ENCODE results near the gene LMX1B.

Gene LMX1B

DNA sequence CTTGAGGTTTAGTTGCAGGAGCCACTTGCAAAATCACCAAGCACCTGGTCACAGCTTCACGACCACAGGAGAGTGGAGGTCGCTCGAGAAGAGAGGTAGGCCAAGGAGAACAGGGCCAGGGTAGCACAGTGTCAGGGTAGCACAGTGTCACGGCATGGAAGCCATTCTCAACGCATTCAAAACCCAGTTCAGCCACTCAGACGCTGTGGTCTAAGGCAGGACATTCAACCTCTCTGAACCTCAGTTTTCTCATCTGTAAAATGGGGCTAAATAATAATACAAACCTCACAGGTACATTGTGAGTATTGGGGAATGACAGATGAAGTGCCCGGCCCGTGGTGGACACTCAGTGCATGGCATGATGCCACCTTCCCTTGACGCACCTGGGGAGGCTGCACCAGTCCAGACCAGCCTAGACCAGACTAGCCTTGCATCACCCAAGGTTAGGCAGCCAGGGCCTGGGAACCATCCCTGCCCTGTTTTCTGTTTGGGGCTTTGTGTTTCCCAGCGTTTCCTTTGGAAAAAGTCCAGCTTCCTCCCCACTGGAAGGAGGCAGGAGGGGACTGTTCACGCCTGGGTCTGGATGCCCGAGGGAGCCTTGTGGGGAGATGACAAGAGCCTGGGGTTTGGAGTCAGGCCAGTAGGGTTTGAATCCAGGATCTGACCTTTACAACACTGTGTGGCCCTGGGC is 7.8 kb upstream of the LMX1B start:
- DNase-seq, result no peak

DNA sequence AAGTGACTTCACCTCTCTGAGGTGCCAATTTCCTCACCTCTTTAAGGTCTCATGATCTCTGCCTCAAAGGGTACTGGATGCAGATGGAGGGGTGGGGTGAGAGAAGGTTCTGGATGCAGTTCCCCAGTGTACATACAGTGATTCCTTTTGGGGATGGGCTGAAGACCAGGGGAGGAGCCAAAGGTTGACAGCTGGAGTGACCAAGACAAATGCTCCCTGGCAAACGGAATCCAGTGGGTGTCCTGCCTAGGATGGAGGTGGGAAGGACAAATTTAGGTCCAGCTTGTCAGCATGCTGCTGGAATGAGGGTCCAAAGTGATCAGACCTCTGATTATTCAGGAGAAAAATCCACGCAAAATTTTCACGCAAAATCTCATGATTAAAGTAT is 7.3 kb upstream of the LMX1B start:
- DNase-seq, result no peak

DNA sequence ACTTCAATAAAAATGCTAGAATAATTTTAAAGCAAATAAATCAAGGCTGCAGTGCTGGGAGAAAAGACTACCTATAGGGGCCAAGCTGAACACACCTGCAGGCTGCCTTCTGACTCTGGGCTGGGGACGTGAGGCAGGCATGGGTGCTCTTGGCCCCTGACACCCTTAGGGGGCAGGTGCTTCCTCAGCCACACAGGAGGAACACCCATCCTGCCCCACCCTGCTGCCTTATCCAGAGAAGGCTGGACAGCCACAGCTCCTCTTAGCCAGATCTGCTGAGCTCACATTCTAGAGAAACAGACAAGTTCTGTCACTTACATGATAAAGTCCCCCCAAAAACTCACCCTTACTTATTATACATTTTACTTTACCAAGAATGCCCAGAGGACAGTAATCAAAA is 6.6 kb upstream of the LMX1B start:
- DNase-seq, result no peak

DNA sequence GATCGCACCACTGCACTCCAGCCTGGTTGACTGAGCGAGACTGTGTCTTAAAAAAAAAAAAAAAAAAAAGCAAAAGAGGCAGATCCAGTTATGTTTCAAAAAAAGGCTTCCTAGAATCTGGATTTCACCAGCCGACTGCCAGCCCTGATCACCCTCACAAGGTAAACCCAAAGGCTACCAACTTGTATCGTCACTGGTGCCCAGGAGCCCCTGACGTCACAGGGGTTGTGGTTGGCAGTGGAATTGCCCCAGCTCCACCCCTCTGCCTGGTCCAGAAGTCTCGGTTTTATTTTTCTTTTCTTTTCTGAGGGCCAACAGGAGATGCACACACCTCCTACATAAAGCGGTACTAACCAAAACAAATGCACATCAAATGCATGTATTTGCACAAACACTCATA is 6.0 kb upstream of the LMX1B start:
- DNase-seq, result no peak

DNA sequence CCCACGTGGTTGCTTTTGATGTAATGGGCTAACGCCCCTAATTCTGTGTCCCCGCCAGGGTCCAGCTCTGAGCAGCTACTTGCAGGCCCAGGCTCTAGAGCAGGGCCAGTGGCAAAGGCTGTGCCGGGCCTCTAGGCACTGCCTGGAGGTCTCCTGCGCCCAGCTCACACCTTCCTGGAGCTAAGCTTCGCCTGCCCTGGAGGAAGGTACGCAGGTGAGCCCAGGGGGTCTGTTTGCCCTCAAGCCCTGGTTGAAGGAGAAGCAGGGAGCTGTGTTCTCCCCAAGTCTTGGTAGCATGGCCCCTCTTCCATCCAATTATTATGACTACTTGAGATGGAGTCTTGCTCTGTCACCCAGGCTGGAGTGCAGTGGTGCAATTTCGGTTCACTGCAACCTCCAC is 5.2 kb upstream of the LMX1B start:
- no peak for DNase-seq

DNA sequence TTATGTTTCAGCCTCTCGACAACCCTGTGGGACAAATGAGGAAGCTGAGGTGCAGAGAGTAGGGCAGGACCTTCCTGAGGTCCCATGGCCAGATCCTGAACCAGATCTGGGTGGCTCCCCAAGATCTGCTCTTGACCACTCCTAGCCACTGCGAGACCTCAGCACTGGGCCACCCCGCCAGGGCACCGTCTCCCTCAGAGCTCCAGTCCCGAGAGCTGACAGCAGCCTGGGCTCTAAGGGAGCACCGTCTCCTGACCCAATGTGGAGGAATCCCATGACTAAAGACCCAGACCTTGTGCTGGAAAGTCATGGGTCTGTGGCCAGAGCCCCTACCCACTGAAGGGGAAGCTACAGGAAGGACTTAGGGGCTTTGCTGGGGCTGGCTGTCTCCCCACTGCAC is 4.5 kb upstream of the LMX1B start:
- no peak for DNase-seq

DNA sequence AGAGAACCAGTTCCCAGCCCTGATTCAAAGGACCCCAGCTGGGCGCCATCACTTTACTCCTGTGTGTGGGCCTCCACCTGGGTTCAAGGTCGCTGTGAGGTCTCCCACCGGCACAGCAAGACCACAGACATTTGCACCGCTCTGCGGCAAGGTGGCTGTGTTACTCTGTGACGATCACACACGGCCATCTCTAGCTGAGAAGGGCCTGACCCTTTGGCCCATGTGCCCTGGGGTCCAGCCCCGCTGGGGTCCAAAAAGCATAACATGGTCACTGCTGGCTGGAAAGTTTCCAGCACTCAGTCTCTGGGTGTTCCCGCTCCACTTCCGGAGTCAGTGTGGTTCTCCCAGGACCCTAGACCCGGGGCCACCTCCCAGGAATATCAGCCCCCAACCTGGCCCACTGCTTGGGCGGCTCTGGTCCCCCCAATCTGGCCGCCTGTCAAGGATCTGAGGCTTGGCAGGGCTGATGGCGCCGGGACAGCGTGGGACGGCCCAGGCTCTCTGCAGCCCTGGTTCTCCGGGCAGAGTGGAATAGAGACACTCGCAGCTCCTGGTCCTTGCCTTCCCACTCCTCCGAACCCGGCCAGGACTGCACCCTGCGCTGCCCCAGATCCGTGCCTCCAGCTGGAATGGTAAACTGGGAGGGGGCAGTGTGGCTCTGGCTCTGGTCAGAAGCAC is 3.9 kb upstream of the LMX1B start:
- DNase-seq, result no peak

DNA sequence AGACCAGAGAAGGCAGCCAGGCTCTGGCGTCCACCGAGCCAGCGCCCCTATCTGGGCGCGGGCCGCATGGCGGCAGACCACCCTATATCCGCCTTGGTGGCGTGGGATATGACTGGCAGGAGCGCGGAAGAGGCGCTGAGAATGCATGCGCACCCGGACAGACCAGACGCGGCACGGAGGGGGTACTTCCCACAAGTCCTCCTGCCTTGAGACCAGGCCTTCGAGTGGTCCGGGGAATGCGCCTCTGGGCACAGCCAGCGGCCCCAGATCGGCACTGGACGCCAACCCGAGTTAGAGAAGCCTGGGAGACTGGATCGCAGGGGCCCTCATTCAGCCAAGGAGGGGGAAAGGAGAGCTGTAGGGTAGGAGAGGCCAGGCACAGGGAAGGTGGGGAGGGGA is 2.5 kb upstream of the LMX1B start:
- no peak for DNase-seq

DNA sequence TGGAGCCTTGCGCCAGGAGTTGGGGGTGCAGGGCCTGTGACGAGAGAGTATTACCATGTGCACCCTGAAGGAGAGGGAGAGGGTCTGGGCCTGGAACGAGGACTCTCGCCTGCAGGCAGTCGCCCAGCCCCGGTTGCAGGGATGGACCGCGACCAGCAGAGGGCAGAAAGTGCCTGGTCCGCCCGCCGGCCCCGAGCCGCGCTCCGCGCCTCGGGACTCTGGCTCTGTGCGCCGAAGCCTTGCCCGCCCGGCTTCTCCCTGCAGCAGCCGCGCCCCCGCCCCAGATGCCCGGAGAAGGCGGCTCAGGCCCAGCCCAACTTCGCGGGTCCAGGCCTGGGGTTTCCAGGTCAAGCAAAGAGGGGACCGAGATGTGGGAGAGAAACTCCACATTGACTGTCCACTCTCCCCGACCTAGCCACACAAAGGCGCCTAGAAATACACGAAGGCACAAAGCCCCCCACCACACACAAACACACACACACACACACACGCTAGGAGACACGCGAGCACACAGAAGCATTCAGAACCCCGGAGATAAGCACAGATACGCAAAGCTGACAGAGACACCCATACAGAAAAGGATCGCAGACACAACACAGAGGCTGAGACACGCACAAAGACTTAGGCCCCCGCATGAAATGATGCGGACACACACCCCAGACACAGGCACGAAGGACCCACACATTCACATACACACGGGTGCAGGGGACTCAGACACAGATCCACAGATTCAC is 2.0 kb upstream of the LMX1B start:
- peak; percentile 49 for DNase-seq

DNA sequence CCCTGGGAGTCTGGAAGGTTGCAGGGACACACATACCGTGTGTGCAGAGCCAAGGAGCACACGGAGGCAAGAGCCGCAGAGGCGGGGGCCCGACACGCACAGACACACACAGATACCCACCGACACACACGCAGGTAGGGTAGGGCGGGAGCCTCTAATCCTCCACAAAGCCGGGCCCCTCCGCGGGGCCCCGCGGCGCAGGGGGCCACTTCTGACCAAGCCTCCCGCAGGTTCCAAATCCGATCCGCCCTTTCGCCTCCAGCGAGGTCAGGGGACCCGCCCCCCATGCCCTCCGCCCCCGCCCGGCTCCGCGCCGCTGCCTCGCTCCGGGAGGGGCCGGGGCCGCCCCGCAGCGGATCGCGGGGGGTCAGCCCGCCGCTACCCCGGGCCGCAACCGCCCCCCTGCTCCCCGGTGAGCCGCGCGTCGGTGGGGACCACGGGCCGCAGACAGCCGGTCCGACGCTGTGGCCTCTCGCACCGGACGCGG is 1.4 kb upstream of the LMX1B start:
- no peak for DNase-seq

DNA sequence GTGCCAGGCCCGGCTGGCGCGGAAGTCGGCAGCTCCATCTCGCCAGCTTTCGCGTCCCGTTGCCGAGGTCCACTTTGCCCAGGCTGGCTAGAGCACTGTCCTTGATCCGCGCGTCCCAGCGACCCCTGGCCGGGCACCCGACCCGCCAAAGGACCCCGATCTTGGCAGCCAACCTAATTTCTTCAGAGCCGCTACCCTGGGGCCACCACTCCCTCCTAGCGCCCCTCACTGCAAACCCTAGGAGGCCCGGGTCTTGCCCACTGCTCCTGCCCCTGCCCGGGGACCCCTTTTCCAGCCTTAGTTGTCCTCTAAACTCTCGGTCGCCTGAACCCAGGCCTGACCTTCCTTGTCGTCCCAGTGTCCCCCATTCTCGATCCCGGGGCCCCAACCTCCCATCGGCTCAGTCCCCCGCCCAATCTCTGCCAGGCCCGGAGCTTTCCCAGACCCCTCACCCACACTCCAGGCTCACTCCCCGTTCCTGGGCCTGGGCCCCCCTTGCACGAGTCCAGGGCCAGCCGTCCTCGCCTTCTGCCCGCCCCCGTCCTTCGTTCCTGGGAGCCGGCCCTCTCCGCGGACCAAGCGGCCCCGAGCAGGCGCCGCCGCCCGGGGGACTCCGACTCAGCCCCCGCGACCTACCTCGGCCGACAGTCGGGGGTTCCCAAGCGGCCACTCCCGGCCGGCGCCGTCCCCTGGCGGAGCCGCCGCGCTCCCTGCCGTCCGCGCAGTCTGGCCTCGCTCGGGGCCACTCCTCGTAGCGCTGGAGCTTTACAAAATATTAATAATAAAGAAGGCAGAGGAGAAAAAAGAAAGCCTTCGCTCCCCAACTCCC is 701 bp upstream of the LMX1B start:
- no peak for DNase-seq

DNA sequence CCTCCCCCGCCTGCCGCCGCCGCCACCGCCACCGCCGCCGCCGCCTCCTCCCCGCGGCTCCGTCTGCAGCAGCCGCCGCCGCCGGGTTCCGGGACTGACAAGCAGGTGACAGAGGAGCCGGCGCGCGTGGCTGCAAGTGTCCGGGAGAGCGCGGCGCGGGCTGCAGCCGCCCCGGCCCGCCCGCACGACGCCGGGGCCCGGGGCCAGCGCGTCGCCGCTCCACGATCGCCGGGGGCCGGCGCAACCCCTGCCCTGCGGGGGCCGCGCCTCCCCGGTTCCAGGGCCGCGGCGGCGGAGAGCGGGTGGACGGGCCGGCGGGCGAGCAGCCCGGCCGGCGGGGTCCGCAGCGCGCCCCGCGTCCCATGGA is 343 bp downstream of the LMX1B start:
- DNase-seq, result no peak

DNA sequence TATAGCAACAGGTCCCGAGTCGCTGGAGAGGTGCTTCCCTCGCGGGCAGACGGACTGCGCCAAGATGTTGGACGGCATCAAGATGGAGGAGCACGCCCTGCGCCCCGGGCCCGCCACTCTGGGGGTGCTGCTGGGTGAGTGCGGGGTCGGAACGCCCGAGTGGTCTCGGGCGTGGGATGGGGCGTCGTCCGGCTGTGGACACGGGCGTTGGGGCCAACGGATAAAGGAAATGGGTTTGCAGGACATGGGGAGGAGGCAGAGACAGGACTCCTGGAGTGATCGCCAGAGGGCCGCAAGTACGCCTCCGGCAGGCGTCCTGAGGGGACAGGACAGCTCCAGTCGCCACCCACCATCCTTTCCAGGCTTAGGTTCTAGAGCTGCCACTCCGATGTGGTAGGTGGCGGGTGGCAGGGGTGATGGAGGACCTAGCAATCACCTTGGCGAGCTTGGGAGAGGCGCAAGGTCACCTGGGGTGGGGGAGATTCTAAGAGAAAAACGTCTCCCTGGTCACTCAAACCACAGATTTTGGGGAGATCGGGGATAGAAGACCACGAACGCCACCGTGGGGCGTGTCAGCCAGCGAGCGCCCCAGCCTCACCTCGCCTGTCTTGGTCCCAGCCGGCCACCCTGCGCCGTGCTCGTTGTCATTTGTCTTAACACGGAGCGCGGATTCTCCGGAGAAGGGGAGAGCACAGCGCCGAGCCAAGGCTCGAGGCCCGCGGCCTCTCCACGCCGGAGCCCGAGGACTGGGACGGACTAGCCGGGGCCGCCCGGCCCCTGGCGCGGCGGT is 922 bp downstream of the LMX1B start:
- no peak for DNase-seq

DNA sequence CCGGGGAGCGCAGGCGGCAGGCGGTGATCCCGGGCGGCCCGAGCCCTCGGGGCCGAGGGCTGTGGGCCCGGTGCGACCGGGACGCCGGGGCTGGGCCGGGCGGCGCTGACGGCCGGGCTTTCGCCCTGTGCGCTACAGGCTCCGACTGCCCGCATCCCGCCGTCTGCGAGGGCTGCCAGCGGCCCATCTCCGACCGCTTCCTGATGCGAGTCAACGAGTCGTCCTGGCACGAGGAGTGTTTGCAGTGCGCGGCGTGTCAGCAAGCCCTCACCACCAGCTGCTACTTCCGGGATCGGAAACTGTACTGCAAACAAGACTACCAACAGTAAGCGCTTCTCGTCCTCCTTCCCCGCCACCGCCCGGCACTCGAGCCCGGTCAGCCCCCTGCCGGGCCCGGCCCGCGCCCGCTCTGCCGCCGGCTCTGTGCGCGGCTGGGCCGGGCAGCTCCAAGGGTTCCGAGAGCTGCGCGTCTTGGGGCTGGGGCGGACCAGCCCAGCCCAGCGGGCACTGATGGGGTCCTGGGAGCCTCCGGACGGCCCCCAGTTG is 1.6 kb downstream of the LMX1B start:
- DNase-seq, result no peak

DNA sequence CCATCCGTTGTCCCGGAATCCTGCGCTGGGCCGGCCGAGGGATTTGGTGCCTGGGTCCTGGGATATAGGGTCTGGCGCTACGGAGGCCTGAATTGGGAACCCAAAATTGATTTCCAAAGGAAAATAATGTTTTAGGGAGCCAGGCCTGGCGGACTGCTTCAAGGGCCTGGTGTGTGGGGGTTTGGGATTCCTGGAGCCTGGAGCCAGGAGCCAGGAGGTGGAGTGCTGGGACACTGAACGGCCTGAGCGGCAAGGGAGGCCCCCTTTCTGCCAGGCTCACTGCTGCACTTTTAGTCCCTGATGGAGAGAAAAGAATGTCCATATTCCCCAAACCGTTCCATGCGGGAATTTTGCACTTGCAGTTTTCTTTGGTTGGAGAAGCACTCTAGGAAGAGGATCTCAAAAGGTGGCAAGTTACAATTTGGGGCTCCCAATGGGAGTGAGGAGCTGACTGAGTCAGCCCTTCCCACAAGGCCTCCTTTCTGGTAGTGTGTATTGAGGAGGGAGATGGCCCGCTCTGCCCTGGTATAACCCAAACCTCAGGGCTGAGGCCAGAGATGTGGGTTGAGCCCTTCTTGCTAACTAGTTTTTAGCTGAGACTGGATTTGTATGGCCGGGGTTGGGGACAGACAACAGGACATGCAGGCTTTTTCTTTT is 2.2 kb downstream of the LMX1B start:
- DNase-seq, result no peak

DNA sequence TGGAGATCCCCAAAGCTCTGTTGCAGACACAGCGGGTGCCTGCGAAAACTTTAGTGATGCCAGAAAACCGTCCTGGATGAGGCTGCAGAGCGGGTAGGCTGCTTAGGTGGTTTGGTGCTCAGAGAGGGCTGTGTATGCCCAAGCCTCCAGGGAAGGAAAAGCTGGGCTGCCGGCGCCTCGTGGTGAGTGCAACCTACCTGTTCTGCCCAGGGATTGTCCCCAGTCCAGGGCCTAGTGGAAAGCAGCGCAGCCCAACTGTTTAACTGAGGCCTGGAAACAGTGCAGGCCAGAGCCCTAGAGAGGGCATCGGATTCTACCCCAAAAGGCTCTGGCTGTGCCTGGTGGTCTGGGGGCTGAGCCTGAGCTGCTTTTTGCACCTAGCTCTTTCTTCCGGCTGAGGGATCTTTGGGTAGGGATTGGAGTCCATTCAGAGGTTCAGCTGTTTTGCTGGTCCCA is 2.8 kb downstream of the LMX1B start:
- no peak for DNase-seq

DNA sequence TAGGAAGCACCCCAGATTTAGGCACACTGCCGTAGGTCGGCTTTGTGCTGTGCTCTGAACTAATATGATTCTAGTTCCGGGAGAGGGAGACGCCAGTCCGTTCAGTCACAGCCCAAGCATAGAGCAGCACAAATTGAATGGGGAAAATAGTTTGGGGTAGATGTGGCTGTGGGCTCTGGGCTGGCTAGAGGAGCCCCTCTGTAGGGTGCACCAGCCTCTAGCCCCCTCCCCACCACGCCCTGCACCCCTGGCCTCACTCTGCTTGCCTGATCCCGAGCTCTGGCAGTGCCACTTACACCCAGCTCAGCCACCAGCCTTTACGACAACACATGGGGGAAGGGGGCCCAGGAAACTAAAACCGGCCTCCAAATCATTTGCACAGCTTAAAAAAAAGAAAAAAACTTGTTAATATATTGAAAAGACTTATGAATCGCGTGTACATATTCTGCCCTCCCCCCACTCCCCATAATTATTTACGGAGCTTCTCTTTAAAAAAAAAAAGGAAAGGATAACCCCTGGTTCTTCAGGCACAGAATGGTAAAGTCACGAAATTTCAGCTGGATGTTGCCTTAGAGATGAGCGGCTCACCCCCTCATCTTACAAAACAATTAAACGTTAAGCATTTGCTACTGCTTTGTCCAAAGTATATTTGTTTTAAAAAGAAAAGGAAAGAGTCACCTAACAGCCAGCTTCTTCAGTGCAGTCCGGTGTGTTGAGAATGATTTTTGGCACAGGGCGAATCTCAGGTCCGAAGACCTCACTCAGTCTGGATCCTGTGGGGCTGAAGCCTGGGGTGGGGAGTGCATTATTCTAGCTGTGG is 3.5 kb downstream of the LMX1B start:
- no peak for DNase-seq

DNA sequence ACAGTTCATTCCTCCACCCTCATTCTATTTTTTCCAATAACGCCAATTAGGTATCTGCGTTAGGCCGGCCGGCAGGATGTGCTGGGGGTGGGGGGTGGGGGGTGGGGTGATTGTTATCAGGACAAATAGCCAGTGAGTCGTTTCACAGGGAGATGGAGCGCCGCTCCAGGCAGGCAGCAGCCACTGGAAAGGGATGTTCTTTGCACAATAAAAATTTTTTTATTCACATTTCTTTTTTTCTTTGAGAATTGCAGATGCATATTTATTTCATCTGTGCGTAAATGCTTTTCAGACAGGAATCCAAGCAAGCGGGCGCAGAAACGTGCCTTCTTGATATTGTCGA is 4.1 kb downstream of the LMX1B start:
- no peak for DNase-seq

DNA sequence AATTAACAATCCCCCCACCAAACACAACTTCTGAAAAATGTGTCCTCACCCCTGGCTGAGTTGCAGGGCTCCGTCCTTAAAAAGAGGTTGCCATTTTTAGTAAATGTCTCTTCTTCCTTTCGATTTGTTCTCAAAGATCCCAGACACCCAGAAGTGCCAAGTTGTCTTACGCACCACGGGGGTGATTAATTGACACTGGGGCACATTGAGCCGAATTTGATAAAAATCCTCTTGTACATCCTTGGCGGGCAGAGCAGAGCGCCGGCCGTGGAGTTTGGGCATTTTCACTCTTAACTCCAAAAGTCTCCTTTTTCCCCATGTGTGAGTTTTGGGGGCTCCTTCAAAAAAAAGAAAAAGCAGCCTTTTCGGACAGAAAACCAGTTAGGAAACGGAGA is 4.5 kb downstream of the LMX1B start:
- DNase-seq, result no peak

DNA sequence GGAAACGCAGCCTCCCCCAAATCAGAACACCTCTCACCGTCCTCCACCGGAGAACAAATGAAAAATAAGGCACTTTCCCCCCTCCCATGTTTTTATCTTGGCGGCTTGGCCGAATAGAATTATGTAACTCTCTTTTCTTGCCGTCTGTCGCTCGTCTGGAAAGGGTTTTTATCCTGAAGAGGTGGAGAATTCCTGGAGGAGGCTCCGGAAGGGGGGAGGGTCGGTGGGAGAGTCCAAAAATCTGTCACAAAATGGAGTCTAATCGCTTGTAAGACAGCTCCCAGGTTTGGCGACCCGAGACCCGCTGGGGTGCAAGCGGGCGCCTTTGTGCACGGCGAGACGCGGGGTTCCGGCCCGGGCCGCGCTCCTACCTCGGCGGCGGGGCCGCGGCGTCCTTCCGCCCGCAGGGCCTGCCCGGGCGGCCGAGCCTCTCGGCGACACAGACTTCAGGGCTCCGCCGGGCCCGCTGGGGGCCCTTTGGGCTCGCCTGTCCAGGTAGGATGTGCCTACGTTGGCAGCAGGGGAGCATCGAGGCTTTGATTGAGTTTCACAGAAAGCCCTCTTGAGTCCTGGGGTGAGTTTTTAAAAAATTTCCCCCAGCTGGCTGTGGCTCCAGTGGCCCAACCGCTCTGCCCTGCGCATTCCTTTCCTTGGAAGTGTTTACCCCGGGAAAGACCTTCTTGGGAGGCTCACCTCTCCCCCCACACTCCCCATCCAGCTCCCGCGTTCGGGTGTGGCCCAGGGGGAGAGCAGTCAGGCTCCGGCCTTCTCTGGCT is 5.0 kb downstream of the LMX1B start:
- DNase-seq, result no peak
